ENCODE measurements around the gene PNMA5.

DNA sequence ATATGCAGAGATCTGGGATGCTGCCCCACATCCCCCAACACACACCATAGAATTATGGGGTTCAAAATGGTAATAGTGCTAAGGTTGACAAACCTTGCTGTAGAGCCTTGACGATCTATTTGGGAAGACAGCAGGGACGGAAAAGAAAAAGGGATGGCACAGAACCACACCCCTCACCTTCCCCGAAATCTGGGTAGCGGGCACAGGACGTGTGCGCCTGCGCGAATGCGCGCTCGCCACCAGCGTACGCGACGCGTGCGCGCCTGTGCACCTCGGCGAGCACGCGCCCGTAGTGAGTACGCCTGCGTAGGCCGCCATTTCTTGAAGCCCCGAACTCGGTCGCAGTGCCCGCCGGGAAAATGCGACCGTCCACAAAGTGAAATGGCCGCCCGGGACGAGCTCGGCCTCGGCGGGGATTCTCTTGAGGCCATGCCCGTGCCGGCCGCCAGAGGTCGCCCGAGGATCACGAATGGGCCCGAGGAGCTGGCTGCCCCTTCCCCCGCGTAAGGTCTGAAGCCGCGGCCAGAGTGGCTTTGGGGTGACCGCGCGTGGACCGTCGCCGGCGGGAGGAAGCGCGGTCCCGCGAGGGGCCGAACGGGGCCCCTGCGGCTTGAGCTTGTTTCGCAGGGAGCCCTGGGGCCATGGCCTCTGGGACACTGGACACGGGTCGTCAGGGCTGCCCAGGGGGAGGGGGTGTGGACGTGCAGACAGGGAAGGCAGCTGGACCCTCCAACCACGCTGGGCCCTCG, 52.4 kb downstream of the PNMA5 start:
- TF ChIP-seq POLR2AphosphoS5 (IDR thresholded peaks at IDR 0.05; ENCODE audit: borderline replicate concordance, low read depth, low read length) = peak; percentile 74
- TF ChIP-seq EZH2 (IDR thresholded peaks at IDR 0.05) = no peak

Data from SK-N-MC (cell line).